ENCODE data around the gene RNF169. TPM values are rescaled to one million over a fixed set of nuclear protein-coding genes. Genes with fewer than 3 reads are reported as not detected.
A peak's percentile ranks its signal among the peaks of the same experiment; 100 is the strongest.

The RNF169 gene, protein sequence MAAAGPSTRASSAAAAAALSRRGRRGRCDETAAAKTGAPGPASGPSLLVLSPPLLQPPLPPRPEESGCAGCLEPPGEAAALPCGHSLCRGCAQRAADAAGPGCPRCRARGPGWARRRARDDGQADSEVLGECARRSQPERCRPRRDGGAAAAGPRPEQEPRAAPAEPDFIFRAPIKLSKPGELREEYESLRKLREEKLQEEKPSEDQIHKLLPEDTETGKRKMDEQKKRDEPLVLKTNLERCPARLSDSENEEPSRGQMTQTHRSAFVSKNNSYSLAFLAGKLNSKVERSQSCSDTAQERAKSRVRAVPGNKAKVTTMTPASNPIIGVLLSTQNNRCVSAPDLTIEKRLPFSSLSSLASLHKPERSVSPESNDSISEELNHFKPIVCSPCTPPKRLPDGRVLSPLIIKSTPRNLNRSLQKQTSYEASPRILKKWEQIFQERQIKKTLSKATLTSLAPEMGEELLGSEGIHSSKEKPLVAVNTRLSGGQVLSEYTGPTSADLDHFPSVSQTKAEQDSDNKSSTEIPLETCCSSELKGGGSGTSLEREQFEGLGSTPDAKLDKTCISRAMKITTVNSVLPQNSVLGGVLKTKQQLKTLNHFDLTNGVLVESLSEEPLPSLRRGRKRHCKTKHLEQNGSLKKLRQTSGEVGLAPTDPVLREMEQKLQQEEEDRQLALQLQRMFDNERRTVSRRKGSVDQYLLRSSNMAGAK
- 10 to 100 TPM; 26.0 to 31.8 (median 29.3) TPM for total RNA-seq

- ATAC-seq: peak; percentile 100
- peak within 1 kb of the TSS; percentile 86 to 90 for H3K4me3 ChIP-seq
- H3K27me3 ChIP-seq: no peaks in the 10 kb centered on the region
- 0 to 5% methylated on average over 7 to 8 of the region's 47 CpGs for WGBS, 2 donors (ENCODE audit: low coverage in 1 of 2)
- H3K36me3 ChIP-seq: no peaks in the 10 kb centered on the region
- TF ChIP-seq EP300 (IDR thresholded peaks at IDR 0.05) (no peak), CTCF (IDR thresholded peaks at IDR 0.05) (no peak), POLR2A (IDR thresholded peaks at IDR 0.05) (peak; percentile 70 to 71), POLR2AphosphoS5 (IDR thresholded peaks at IDR 0.05) (peak; percentile 49)
- peak within 1 kb of the TSS; percentile 71 to 97 (median 96) for H3K27ac ChIP-seq
- peaks cover 3 to 57% (median 15%) of the 10 kb centered on the region in 3 donors for H3K4me1 ChIP-seq
- H3K9me3 ChIP-seq: no peaks in the 10 kb centered on the region
These were observed at the start of gene RNF169 for GRCh38 chr11:74748211-74749126. TSS of gene RNF169 (plus strand) at chr11:74748849. CDS start at chr11:74748881, 32 bp downstream.

DNA sequence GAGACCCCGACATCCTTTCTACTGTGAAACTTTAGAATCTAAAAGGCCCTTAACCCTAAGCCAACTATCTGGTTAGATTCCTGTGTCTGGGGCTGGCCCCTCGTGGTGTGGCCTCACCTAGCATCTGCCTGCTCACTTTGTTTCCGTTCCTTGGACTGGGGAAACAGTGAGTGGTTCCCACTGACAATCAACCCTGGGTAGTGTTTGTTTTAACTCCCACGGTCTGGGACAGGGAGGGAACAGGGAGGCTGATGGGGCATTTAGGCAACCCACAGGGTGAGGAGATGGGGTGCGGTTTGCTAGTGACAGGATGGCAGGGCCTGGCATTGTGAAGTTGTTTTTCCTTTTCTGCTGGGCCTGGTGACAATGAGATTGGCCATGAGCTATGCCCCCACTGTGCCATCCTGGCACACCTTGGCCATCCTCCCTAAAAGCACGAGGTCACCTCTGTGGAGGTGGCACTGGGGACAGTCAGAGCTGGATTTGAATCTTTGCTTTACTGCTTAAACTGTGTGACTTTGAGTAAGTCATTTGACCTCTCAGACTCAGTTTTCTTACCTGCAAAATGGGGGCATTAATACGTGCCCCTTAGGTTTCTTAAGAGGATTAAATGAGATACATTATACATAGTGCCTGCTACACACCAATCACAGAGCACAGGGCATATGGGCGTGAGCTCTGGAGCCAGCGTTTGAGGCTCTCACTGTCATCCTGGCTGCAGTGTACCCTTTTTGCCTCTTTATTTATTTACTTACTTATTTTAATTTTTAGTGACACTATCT, 48.8 kb upstream of the RNF169 start:
- Histone ChIP-seq H3K36me3 (no peaks in the 10 kb centered on the region), H3K27ac (no peak overlapping the region), H3K27me3 (no peaks in the 10 kb centered on the region), H3K4me1 (peaks cover 4 to 39% (median 9%) of the 10 kb centered on the region in 3 donors), H3K9me3 (no peaks in the 10 kb centered on the region), H3K4me3 (no peak overlapping the region)
- no peak for ATAC-seq
- WGBS, 2 donors (ENCODE audit: low coverage in 1 of 2): 73 to 90% methylated on average over 4 to 7 of the region's 9 CpGs
- no peak for TF ChIP-seq POLR2AphosphoS5 (IDR thresholded peaks at IDR 0.05)
- TF ChIP-seq EP300 (IDR thresholded peaks at IDR 0.05): no peak
- no peak for TF ChIP-seq CTCF (IDR thresholded peaks at IDR 0.05)
- no peak for TF ChIP-seq POLR2A (IDR thresholded peaks at IDR 0.05)

DNA sequence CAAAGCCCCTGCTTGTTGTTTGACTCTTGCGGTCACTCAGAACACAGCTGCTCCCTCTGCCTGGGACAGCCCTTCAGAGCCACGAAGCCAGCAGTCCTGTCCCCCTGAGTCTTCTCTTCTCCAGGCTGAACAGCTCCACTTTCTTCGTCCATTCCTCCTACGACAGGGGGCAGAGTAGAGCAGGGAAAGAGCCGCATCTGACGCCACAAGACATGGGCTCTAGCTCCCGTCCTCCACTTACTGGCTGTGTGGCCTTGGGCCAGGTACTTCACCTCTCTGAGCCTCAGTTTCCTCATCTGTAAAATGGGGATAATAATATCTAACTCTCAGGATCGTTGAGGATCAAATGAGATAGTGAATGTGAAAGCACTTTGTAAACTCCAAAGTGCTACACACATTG, 47.3 kb upstream of the RNF169 start:
- TF ChIP-seq CTCF (IDR thresholded peaks at IDR 0.05) (no peak), POLR2A (IDR thresholded peaks at IDR 0.05) (no peak), POLR2AphosphoS5 (IDR thresholded peaks at IDR 0.05) (no peak), EP300 (IDR thresholded peaks at IDR 0.05) (no peak)
- Histone ChIP-seq H3K27ac (no peak overlapping the region), H3K4me3 (no peak overlapping the region), H3K9me3 (no peaks in the 10 kb centered on the region), H3K4me1 (peaks cover 4 to 24% (median 8%) of the 10 kb centered on the region in 3 donors), H3K36me3 (no peaks in the 10 kb centered on the region), H3K27me3 (no peaks in the 10 kb centered on the region)
- 50 to 70% methylated on average over 2 to 3 of the region's 8 CpGs for WGBS, 2 donors (ENCODE audit: low coverage in 1 of 2)
- ATAC-seq: no peak

DNA sequence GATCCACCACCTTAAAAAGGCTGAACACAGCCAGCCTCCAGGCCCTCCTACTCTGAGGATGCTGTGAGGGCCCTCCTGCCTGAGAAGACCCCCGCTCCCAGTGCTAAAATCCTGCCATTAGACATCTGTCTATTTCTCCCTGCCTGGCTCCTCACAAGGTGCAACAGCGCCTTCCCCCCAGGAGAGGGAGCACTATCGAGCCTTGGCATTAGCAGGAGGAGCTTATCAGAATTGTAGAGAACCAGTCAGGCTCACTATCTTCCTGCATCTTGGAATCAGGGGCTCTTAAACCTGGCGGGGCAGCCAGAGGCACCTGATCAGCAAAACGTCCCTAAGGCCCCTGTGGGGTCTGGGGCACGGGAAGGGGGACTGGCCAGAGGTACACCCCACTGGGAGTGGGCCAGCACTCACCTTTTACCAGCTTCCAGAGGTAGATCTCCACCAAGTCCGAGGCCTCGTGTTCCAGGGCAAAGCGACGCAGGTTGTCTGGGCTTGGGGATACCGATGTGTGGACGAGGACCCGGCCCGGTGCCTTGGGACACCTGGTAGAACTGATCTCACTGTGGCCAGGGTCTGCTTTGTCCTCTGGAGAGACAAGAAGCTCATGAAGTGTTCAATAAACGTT, 46.2 kb upstream of the RNF169 start:
- Histone ChIP-seq H3K4me3 (no peak overlapping the region), H3K27ac (no peak overlapping the region), H3K9me3 (no peaks in the 10 kb centered on the region), H3K4me1 (peaks cover 0 to 12% (median 0%) of the 10 kb centered on the region in 3 donors), H3K27me3 (no peaks in the 10 kb centered on the region), H3K36me3 (no peaks in the 10 kb centered on the region)
- TF ChIP-seq EP300 (IDR thresholded peaks at IDR 0.05) (no peak), POLR2A (IDR thresholded peaks at IDR 0.05) (no peak), POLR2AphosphoS5 (IDR thresholded peaks at IDR 0.05) (peak; percentile 31), CTCF (IDR thresholded peaks at IDR 0.05) (peak in 3 of 4 experiments; percentile 85 to 94 (median 88))
- 32 to 33% methylated on average over 1 to 2 of the region's 15 CpGs for WGBS, 2 donors (ENCODE audit: low coverage in 1 of 2)
- ATAC-seq: peak; percentile 65
